HG03520 (cell line): ENCODE data around the gene KLHL30.

Source experiments
- ATAC-seq: cut with Tn5 transposase; IDR thresholded peaks from one replicate; pipeline ENCODE4 v1.9.1; 2021; ENCODE audit warnings: mild to moderate bottlenecking, moderate library complexity; ENCODE audit not compliant: unreplicated experiment

The KLHL30 gene

GRCh38 chr2:238130111-238130695, 8.3 kb upstream of the KLHL30 start:
- no peak for ATAC-seq

GRCh38 chr2:238130696-238131628, 7.5 kb upstream of the KLHL30 start:
- ATAC-seq: no peak

GRCh38 chr2:238131761-238132462, 6.6 kb upstream of the KLHL30 start:
- ATAC-seq: no peak

GRCh38 chr2:238132463-238133450, 5.7 kb upstream of the KLHL30 start:
- ATAC-seq: no peak

GRCh38 chr2:238133499-238134392, 4.7 kb upstream of the KLHL30 start:
- ATAC-seq: no peak

- no peak for ATAC-seq
These were observed 4.1 kb upstream of the KLHL30 start for GRCh38 chr2:238134393-238134785.

- ATAC-seq: no peak
These were observed 2.8 kb upstream of the KLHL30 start for GRCh38 chr2:238135601-238136150.

GRCh38 chr2:238136820-238137537, 1.5 kb upstream of the KLHL30 start:
- ATAC-seq: no peak

- ATAC-seq: no peak
These were observed 583 bp upstream of the KLHL30 start for GRCh38 chr2:238137885-238138284.

GRCh38 chr2:238139196-238140039, 950 bp downstream of the KLHL30 start:
- ATAC-seq: no peak

GRCh38 chr2:238140040-238140439, 1.6 kb downstream of the KLHL30 start:
- no peak for ATAC-seq

GRCh38 chr2:238140721-238141540, 2.5 kb downstream of the KLHL30 start:
- ATAC-seq: no peak

- no peak for ATAC-seq
These were observed 3.3 kb downstream of the KLHL30 start for GRCh38 chr2:238141541-238142318.

- ATAC-seq: no peak
These were observed 4.1 kb downstream of the KLHL30 start for GRCh38 chr2:238142382-238143205.
